GM23248 (cell line): Measurements from ENCODE around the gene THAP7. TPM values are rescaled to one million over a fixed set of nuclear protein-coding genes. Genes with fewer than 3 reads are reported as not detected.

Experiments used
- DNase-seq: peaks from one replicate; pipeline ENCODE4 v3.0.0-alpha.2; 2015
- H2AFZ ChIP-seq: fragments of 200-600 bp; sonication (generic); 2 replicates; pipeline ENCODE4 v1.6.1; 2016; ENCODE audit warnings: antibody characterized with exemption
- H3F3A ChIP-seq: fragments of 200-600 bp; sonication (generic); 2 replicates; pipeline ENCODE4 v1.6.1; 2016; ENCODE audit warnings: mild to moderate bottlenecking, antibody characterized with exemption, mixed run types; ENCODE audit not compliant: insufficient read depth
- H3K27ac ChIP-seq: fragments of 200-600 bp; sonication (generic); 2 replicates; pipeline ENCODE4 v1.5.1; 2016; ENCODE audit warnings: mild to moderate bottlenecking
- H3K27me3 ChIP-seq: fragments of 200-600 bp; sonication (generic); replicated peaks from 2 replicates; pipeline ENCODE4 v1.6.1; 2016; ENCODE audit warnings: mild to moderate bottlenecking; ENCODE audit not compliant: insufficient read depth
- H3K36me3 ChIP-seq: fragments of 200-600 bp; sonication (generic); 2 replicates; pipeline ENCODE4 v1.6.1; 2016; ENCODE audit warnings: low read depth, mild to moderate bottlenecking
- H3K4me1 ChIP-seq: fragments of 200-600 bp; sonication (generic); 2 replicates; pipeline ENCODE4 v1.6.1; 2016; ENCODE audit warnings: mild to moderate bottlenecking; ENCODE audit not compliant: insufficient read depth
- H3K4me2 ChIP-seq: fragments of 200-600 bp; sonication (generic); one replicate; pipeline ENCODE4 v1.6.1; 2016; ENCODE audit warnings: mild to moderate bottlenecking; ENCODE audit not compliant: unreplicated experiment
- H3K4me3 ChIP-seq: fragments of 200-600 bp; sonication (generic); 2 replicates; pipeline ENCODE4 v1.5.1; 2016; ENCODE audit warnings: mild to moderate bottlenecking
- H3K79me2 ChIP-seq: fragments of 200-600 bp; sonication (generic); 2 replicates; pipeline ENCODE4 v1.6.1; 2016; ENCODE audit warnings: mild to moderate bottlenecking; ENCODE audit not compliant: insufficient read depth
- H3K9ac ChIP-seq: fragments of 200-600 bp; sonication (generic); 2 replicates; pipeline ENCODE4 v1.6.1; 2016; ENCODE audit warnings: mild to moderate bottlenecking
- H3K9me2 ChIP-seq: fragments of 200-600 bp; sonication (generic); 2 replicates; pipeline ENCODE4 v1.6.1; 2016; ENCODE audit warnings: mixed run types, mild to moderate bottlenecking, moderate library complexity; ENCODE audit not compliant: insufficient read depth
- H3K9me3 ChIP-seq: fragments of 200-600 bp; sonication (generic); one replicate; pipeline ENCODE4 v1.6.1; 2017; ENCODE audit warnings: low read depth
- H4K20me1 ChIP-seq: fragments of 200-600 bp; sonication (generic); 2 replicates; pipeline ENCODE4 v1.6.0; 2016; ENCODE audit not compliant: insufficient read depth
- EZH2 ChIP-seq: fragments of 200-600 bp; sonication (generic); IDR thresholded peaks from 2 replicates; pipeline ENCODE4 v1.6.1; 2018; ENCODE audit warnings: antibody characterized with exemption, mild to moderate bottlenecking; ENCODE audit not compliant: insufficient read depth, poor library complexity, severe bottlenecking
- EZH2phosphoT487 ChIP-seq: fragments of 200-600 bp; sonication (generic); IDR thresholded peaks from 2 replicates; pipeline ENCODE4 v1.6.1; 2018; ENCODE audit warnings: antibody characterized with exemption, moderate library complexity, mild to moderate bottlenecking, low read depth; ENCODE audit not compliant: insufficient read depth
- WGBS, 2 experiments: methylation state at CpG; one replicate each; pipeline ENCODE4 v1.1.6; 2015 to 2017; ENCODE audit warnings: low lambda C conversion rate in 2 of 2, low coverage in 1 of 2; ENCODE audit errors: missing lambda C conversion rate in 2 of 2; 5-methylcytosine and 5-hydroxymethylcytosine counted together
- in situ Hi-C: fragments of 300-500 bp; cut with MboI; formaldehyde crosslinking; loops from 2 replicates; pipeline ENCODE4 v1.15.0; 2020
- polyA plus RNA-seq: library from polyadenylated mRNA; unstranded; fragments of >200 nt; fragmentation: Nextera tagmentation; extraction: Ambion mirVana; gene quantifications from 2 replicates; pipeline ENCODE4 v1.2.1, GENCODE V29; 2016
- total RNA-seq: library from RNA; depleted of rRNA; stranded (reverse); fragments of >200 nt; shearing (Covaris generic); gene quantifications from 2 replicates; pipeline ENCODE4 v1.2.3, GENCODE V29; 2014

The THAP7 gene
- total and polyA plus RNA-seq, 2 experiments from 2014 or later: 27.5 to 32.5 TPM

DNA sequence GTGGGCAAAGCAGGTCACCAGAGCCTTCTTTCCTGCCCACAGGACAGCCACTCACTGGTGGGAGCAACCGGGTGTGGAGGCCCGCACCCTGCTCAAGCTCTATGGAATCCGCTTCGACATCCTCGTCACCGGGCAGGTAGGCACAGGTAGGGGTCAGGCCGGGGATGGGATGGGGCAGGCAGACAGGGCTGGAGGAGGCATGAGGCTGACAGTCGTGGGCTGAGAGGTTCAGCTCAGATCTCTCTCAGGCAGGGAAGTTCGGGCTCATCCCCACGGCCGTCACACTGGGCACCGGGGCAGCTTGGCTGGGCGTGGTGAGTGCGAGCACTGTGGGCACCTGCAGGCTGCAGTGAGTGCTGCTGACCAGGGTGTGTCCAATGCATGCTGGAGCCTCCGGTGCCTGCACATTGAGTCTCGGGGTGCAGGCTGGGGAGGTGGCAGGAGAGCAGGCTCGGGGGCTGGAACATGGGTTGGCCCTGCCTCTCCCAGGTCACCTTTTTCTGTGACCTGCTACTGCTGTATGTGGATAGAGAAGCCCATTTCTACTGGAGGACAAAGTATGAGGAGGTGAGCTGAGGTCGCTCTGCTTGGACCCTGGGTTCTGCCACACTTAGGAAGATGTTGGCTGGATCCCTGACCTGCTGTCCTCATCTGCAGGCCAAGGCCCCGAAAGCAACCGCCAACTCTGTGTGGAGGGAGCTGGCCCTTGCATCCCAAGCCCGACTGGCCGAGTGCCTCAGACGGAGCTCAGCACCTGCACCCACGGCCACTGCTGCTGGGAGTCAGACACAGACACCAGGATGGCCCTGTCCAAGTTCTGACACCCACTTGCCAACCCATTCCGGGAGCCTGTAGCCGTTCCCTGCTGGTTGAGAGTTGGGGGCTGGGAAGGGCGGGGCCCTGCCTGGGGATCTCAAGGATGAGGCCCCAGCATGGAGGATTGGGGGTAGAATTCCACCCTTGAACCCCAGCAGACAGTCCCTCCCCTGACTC lies 24.1 kb upstream of the THAP7 start:
- DNase-seq: no peak
- in situ Hi-C loops: no loop called here
- Histone ChIP-seq H3K4me3 (no peak overlapping the region), H3K27me3 (no peaks in the 10 kb centered on the region), H3K4me1 (no peaks in the 10 kb centered on the region), H2AFZ (no peak overlapping the region), H3K27ac (no peak overlapping the region), H3K79me2 (no peaks in the 10 kb centered on the region), H3K9me3 (no peaks in the 10 kb centered on the region), H3K36me3 (no peaks in the 10 kb centered on the region), H3K9ac (no peak overlapping the region), H4K20me1 (no peaks in the 10 kb centered on the region), H3F3A (no peaks in the 10 kb centered on the region), H3K4me2 (no peak overlapping the region), H3K9me2 (no peaks in the 10 kb centered on the region)
- TF ChIP-seq EZH2 (no peak), EZH2phosphoT487 (no peak)
- WGBS, 2 experiments: 77 to 83% methylated on average over 26 to 27 of the region's 27 CpGs

DNA sequence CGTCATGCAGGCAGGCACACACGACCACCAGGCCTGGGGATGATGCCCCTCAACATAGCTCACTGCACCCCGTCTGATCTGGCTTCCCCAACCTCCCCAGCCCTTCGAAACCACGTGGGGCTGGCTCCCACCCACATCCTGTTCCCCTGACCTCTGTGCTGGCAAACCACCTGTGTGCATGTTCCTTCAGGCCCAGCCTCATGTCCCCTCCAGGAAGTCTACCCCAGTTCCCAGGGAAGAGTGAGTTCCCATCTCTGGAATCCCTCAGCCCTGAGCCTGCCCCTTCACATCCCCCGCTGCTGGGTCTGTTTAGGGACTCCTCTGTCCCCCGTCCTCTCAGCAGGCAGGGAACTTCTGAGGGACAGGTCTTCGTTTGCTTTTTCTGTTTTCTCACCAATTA lies 23.3 kb upstream of the THAP7 start:
- WGBS, 2 experiments: 71 to 79% methylated on average over 7 to 8 of the region's 8 CpGs
- no peaks in the 10 kb centered on the region for H3K9me3 ChIP-seq
- no peaks in the 10 kb centered on the region for H4K20me1 ChIP-seq
- no peaks in the 10 kb centered on the region for H3K79me2 ChIP-seq
- H3K4me2 ChIP-seq: no peak overlapping the region
- H3K9me2 ChIP-seq: no peaks in the 10 kb centered on the region
- H3K27me3 ChIP-seq: no peaks in the 10 kb centered on the region
- in situ Hi-C loops: no loop called here
- H3K36me3 ChIP-seq: no peaks in the 10 kb centered on the region
- H3K4me3 ChIP-seq: no peak overlapping the region
- H3F3A ChIP-seq: no peaks in the 10 kb centered on the region
- H3K27ac ChIP-seq: no peak overlapping the region
- H3K9ac ChIP-seq: no peak overlapping the region
- no peak for TF ChIP-seq EZH2
- TF ChIP-seq EZH2phosphoT487: no peak
- no peak overlapping the region for H2AFZ ChIP-seq
- no peaks in the 10 kb centered on the region for H3K4me1 ChIP-seq
- no peak for DNase-seq

DNA sequence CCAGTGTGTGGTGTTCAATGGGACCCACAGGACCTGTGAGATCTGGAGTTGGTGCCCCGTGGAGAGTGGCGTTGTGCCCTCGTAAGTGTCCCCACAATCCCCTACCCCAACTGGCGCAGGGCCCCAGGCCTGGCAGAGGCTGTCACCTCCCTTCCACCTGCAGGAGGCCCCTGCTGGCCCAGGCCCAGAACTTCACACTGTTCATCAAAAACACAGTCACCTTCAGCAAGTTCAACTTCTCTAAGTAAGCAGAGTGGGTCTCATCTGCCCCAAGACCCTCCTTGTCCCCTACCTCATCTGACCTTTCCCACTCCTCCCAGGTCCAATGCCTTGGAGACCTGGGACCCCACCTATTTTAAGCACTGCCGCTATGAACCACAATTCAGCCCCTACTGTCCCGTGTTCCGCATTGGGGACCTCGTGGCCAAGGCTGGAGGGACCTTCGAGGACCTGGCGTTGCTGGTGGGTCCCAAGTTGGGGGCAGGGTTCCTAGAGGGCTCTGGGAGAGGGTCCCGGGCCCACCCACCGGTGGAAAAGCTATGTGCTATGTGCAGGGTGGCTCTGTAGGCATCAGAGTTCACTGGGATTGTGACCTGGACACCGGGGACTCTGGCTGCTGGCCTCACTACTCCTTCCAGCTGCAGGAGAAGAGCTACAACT lies 21.2 kb upstream of the THAP7 start:
- 68 to 81% methylated on average over 12 of the region's 13 CpGs for WGBS, 2 experiments
- Histone ChIP-seq H3K4me3 (no peak overlapping the region), H3K4me2 (no peak overlapping the region)

DNA sequence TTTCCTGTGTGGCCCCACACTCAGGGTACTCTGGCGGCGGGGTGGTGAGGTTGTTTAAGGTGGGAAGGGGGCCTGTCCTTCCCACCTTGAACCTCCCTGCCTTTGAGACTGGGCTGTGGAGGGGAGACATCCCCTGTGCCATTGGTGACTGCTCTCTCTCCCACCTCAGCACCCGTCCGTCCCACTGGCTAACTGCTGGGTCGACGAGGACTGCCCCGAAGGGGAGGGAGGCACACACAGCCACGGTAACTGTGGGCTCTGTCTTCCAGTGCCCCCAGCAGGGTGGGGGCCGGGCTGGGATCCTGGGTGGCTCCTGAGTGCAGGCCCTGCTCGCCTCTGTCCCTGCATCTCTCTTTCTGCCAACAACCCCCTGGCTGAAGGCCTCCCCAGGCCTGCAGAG lies 20.6 kb upstream of the THAP7 start:
- H3K9ac ChIP-seq: no peak overlapping the region
- no peak overlapping the region for H3K27ac ChIP-seq
- no peaks in the 10 kb centered on the region for H3K9me3 ChIP-seq
- no peak overlapping the region for H3K4me2 ChIP-seq
- no peaks in the 10 kb centered on the region for H3F3A ChIP-seq
- no peak overlapping the region for H2AFZ ChIP-seq
- no peaks in the 10 kb centered on the region for H3K4me1 ChIP-seq
- no peaks in the 10 kb centered on the region for H3K79me2 ChIP-seq
- H3K36me3 ChIP-seq: no peaks in the 10 kb centered on the region
- TF ChIP-seq EZH2: no peak
- TF ChIP-seq EZH2phosphoT487: no peak
- in situ Hi-C loops: no loop called here
- no peak overlapping the region for H3K4me3 ChIP-seq
- no peak for DNase-seq
- WGBS, 2 experiments: 63 to 70% methylated on average over 10 of the region's 10 CpGs
- no peaks in the 10 kb centered on the region for H3K9me2 ChIP-seq
- no peaks in the 10 kb centered on the region for H3K27me3 ChIP-seq
- no peaks in the 10 kb centered on the region for H4K20me1 ChIP-seq

More for the DNA sequence above, 21.2 kb upstream of the THAP7 start:
- TF ChIP-seq EZH2phosphoT487 (no peak), EZH2 (no peak)
- in situ Hi-C loops: no loop called here
- no peak for DNase-seq
- Histone ChIP-seq H3F3A (no peaks in the 10 kb centered on the region), H3K9ac (no peak overlapping the region), H3K4me1 (no peaks in the 10 kb centered on the region), H3K36me3 (no peaks in the 10 kb centered on the region), H3K27ac (no peak overlapping the region), H2AFZ (no peak overlapping the region), H3K9me3 (no peaks in the 10 kb centered on the region), H3K79me2 (no peaks in the 10 kb centered on the region), H3K27me3 (no peaks in the 10 kb centered on the region), H4K20me1 (no peaks in the 10 kb centered on the region), H3K9me2 (no peaks in the 10 kb centered on the region)
